Stomach smooth muscle (tissue), 2 donors: ENCODE measurements around the gene PGM5.
A peak's percentile ranks its signal among the peaks of the same experiment; 100 is the strongest.

Source experiments
- H3K27ac ChIP-seq: one replicate; pipeline ENCODE4 v1.7.0; 2013; ENCODE audit warnings: mild to moderate bottlenecking, low read length, inconsistent platforms
- H3K27me3 ChIP-seq, 2 donors: one replicate each; pipeline ENCODE4 v1.7.0; 2013; ENCODE audit warnings: low read length in 2 of 2; ENCODE audit not compliant: insufficient read depth in 2 of 2, control insufficient read depth in 1 of 2
- H3K36me3 ChIP-seq, 2 donors: one replicate each; pipeline ENCODE4 v1.7.0; 2013; ENCODE audit warnings: low read length in 2 of 2; ENCODE audit not compliant: control insufficient read depth in 2 of 2, insufficient read depth in 2 of 2
- H3K4me1 ChIP-seq: one replicate; pipeline ENCODE4 v1.7.0; 2013; ENCODE audit warnings: low read length; ENCODE audit not compliant: control insufficient read depth, insufficient read depth
- H3K4me3 ChIP-seq, 2 donors: one replicate each; pipeline ENCODE4 v1.7.0; 2013; ENCODE audit warnings: low read length in 2 of 2
- H3K9ac ChIP-seq, 2 donors: one replicate each; pipeline ENCODE4 v1.7.0; 2013; ENCODE audit warnings: low read length in 2 of 2, mild to moderate bottlenecking in 1 of 2
- H3K9me3 ChIP-seq, 2 donors: one replicate each; pipeline ENCODE4 v1.7.0; 2013; ENCODE audit warnings: low read length in 2 of 2; ENCODE audit not compliant: control insufficient read depth in 2 of 2
- donor health status: healthy.
- donor health status: Pancreatic carcinoma.

Gene PGM5

GRCh38 chr9:68507806-68508145, 151.4 kb downstream of the PGM5 start:
- peak overlapping the region; percentile 37 to 38 for H3K9ac ChIP-seq
- peaks cover 42% of the 10 kb centered on the region for H3K4me1 ChIP-seq
- no peaks in the 10 kb centered on the region for H3K27me3 ChIP-seq
- H3K27ac ChIP-seq, result peak overlapping the region; percentile 79
- H3K9me3 ChIP-seq, result no peaks in the 10 kb centered on the region
- peaks cover 16 to 29% of the 10 kb centered on the region in 2 donors for H3K36me3 ChIP-seq
- peak overlapping the region in 1 of 2 donors; percentile 31 for H3K4me3 ChIP-seq

- peaks cover 42% of the 10 kb centered on the region for H3K4me1 ChIP-seq
- peak overlapping the region; percentile 70 for H3K27ac ChIP-seq
- H3K9ac ChIP-seq, result peak overlapping the region in 1 of 2 donors; percentile 58
Measured at GRCh38 chr9:68508547-68508946, 152.1 kb downstream of the PGM5 start.

GRCh38 chr9:68509689-68510088, 153.3 kb downstream of the PGM5 start:
- peaks cover 5 to 19% of the 10 kb centered on the region in 2 donors for H3K36me3 ChIP-seq
- H3K4me3 ChIP-seq, result no peak overlapping the region
- no peaks in the 10 kb centered on the region for H3K27me3 ChIP-seq
- H3K27ac ChIP-seq, result peak overlapping the region; percentile 70
- no peaks in the 10 kb centered on the region for H3K9me3 ChIP-seq
- H3K4me1 ChIP-seq, result peaks cover 42% of the 10 kb centered on the region
- H3K9ac ChIP-seq, result no peak overlapping the region

More at GRCh38 chr9:68508547-68508946, 152.1 kb downstream of the PGM5 start:
- Histone ChIP-seq H3K27me3 (no peaks in the 10 kb centered on the region), H3K36me3 (peaks cover 8 to 24% of the 10 kb centered on the region in 2 donors), H3K4me3 (no peak overlapping the region), H3K9me3 (no peaks in the 10 kb centered on the region)

GRCh38 chr9:68513385-68513784, 157.0 kb downstream of the PGM5 start:
- no peak overlapping the region for H3K27ac ChIP-seq
- H3K4me1 ChIP-seq, result peaks cover 22% of the 10 kb centered on the region
- H3K27me3 ChIP-seq, result no peaks in the 10 kb centered on the region
- H3K36me3 ChIP-seq, result peaks cover 15 to 24% of the 10 kb centered on the region in 2 donors
- no peak overlapping the region for H3K4me3 ChIP-seq
- H3K9ac ChIP-seq, result no peak overlapping the region
- no peaks in the 10 kb centered on the region for H3K9me3 ChIP-seq

- H3K9me3 ChIP-seq, result no peaks in the 10 kb centered on the region
- no peaks in the 10 kb centered on the region for H3K27me3 ChIP-seq
- peaks cover 17 to 18% of the 10 kb centered on the region in 2 donors for H3K36me3 ChIP-seq
- no peak overlapping the region for H3K9ac ChIP-seq
- no peak overlapping the region for H3K27ac ChIP-seq
- H3K4me3 ChIP-seq, result no peak overlapping the region
- H3K4me1 ChIP-seq, result peaks cover 16% of the 10 kb centered on the region
Measured at GRCh38 chr9:68513981-68514380, 157.6 kb downstream of the PGM5 start.

- Histone ChIP-seq H3K4me3 (no peak overlapping the region), H3K27me3 (no peaks in the 10 kb centered on the region), H3K36me3 (peaks cover 15 to 17% of the 10 kb centered on the region in 2 donors), H3K4me1 (peaks cover 7% of the 10 kb centered on the region), H3K9me3 (no peaks in the 10 kb centered on the region), H3K9ac (no peak overlapping the region), H3K27ac (no peak overlapping the region)
Measured at GRCh38 chr9:68515326-68516017, 159.1 kb downstream of the PGM5 start.

GRCh38 chr9:68522131-68522530, 165.7 kb downstream of the PGM5 start:
- H3K27ac ChIP-seq, result no peak overlapping the region
- no peaks in the 10 kb centered on the region for H3K4me1 ChIP-seq
- H3K27me3 ChIP-seq, result no peaks in the 10 kb centered on the region
- no peak overlapping the region for H3K4me3 ChIP-seq
- no peak overlapping the region for H3K9ac ChIP-seq
- no peaks in the 10 kb centered on the region for H3K9me3 ChIP-seq
- H3K36me3 ChIP-seq, result peaks cover 12 to 32% of the 10 kb centered on the region in 2 donors

- Histone ChIP-seq H3K4me3 (no peak overlapping the region), H3K4me1 (peaks cover 4% of the 10 kb centered on the region), H3K9me3 (no peaks in the 10 kb centered on the region), H3K36me3 (peaks cover 15 to 31% of the 10 kb centered on the region in 2 donors), H3K9ac (no peak overlapping the region), H3K27me3 (no peaks in the 10 kb centered on the region), H3K27ac (no peak overlapping the region)
Measured at GRCh38 chr9:68522954-68523353, 166.5 kb downstream of the PGM5 start.

GRCh38 chr9:68523367-68523936, 167.0 kb downstream of the PGM5 start:
- no peak overlapping the region for H3K4me3 ChIP-seq
- H3K9me3 ChIP-seq, result no peaks in the 10 kb centered on the region
- peaks cover 14 to 26% of the 10 kb centered on the region in 2 donors for H3K36me3 ChIP-seq
- no peak overlapping the region for H3K9ac ChIP-seq
- H3K27me3 ChIP-seq, result no peaks in the 10 kb centered on the region
- no peak overlapping the region for H3K27ac ChIP-seq
- H3K4me1 ChIP-seq, result peaks cover 7% of the 10 kb centered on the region

GRCh38 chr9:68530618-68531017, 174.2 kb downstream of the PGM5 start:
- Histone ChIP-seq H3K36me3 (peaks cover 19 to 21% of the 10 kb centered on the region in 2 donors), H3K4me3 (no peak overlapping the region), H3K27ac (peak overlapping the region; percentile 42), H3K9me3 (no peaks in the 10 kb centered on the region), H3K4me1 (peaks cover 43% of the 10 kb centered on the region), H3K27me3 (no peaks in the 10 kb centered on the region), H3K9ac (peak overlapping the region; percentile 29 to 41)

GRCh38 chr9:68532131-68532530, 175.7 kb downstream of the PGM5 start:
- no peaks in the 10 kb centered on the region for H3K9me3 ChIP-seq
- peak overlapping the region; percentile 42 for H3K27ac ChIP-seq
- H3K9ac ChIP-seq, result no peak overlapping the region
- H3K4me1 ChIP-seq, result peaks cover 52% of the 10 kb centered on the region
- H3K4me3 ChIP-seq, result no peak overlapping the region
- peaks cover 18 to 21% of the 10 kb centered on the region in 2 donors for H3K36me3 ChIP-seq
- H3K27me3 ChIP-seq, result no peaks in the 10 kb centered on the region
